Endodermal cell (in vitro differentiated cells): ENCODE data around the gene ARHGAP42. TPM values are rescaled to one million over a fixed set of nuclear protein-coding genes. Genes with fewer than 3 reads are reported as not detected.

Experiments
- DNase-seq: peaks from one replicate; pipeline ENCODE4 v3.0.0-alpha.2; 2017
- H3K27ac ChIP-seq: 2 replicates; pipeline ENCODE4 v1.5.1; 2013; ENCODE audit warnings: mild to moderate bottlenecking, low read depth, low read length, moderate library complexity
- H3K27me3 ChIP-seq: 2 replicates; pipeline ENCODE4 v1.6.1; 2013; ENCODE audit warnings: mild to moderate bottlenecking, low read length, moderate library complexity; ENCODE audit not compliant: insufficient read depth, control insufficient read depth, poor library complexity, severe bottlenecking
- H3K36me3 ChIP-seq: 2 replicates; pipeline ENCODE4 v1.7.0; 2013; ENCODE audit warnings: mild to moderate bottlenecking, low read length, moderate library complexity; ENCODE audit not compliant: control insufficient read depth, insufficient read depth
- H3K4me1 ChIP-seq: one replicate; pipeline ENCODE4 v1.7.0; 2013; ENCODE audit warnings: low read length; ENCODE audit not compliant: control insufficient read depth, insufficient read depth
- H3K4me3 ChIP-seq: 2 replicates; pipeline ENCODE4 v1.5.1; 2013; ENCODE audit warnings: mild to moderate bottlenecking, low read length, moderate library complexity
- H3K9ac ChIP-seq: 2 replicates; pipeline ENCODE4 v1.6.1; 2013; ENCODE audit warnings: mild to moderate bottlenecking, low read length, moderate library complexity; ENCODE audit not compliant: poor library complexity, severe bottlenecking; ENCODE audit errors: extremely low read depth
- H3K9me3 ChIP-seq: 2 replicates; pipeline ENCODE4 v1.6.1; 2013; ENCODE audit warnings: mild to moderate bottlenecking, low read length, moderate library complexity; ENCODE audit not compliant: control insufficient read depth
- H3K27ac Mint-ChIP-seq: 2 replicates; pipeline ENCODE4 v1.8.0; 2020; ENCODE audit warnings: mixed read lengths
- H3K27me3 Mint-ChIP-seq: 2 replicates; pipeline ENCODE4 v1.8.0; 2021; ENCODE audit warnings: mild to moderate bottlenecking, mixed read lengths; ENCODE audit not compliant: insufficient read depth
- H3K36me3 Mint-ChIP-seq: 2 replicates; pipeline ENCODE4 v1.8.0; 2020; ENCODE audit warnings: low read depth, mixed read lengths
- H3K4me1 Mint-ChIP-seq: 2 replicates; pipeline ENCODE4 v1.8.0; 2020; ENCODE audit warnings: mixed read lengths
- H3K4me3 Mint-ChIP-seq: 2 replicates; pipeline ENCODE4 v1.8.0; 2020; ENCODE audit warnings: mild to moderate bottlenecking, moderate library complexity, mixed read lengths
- H3K9me3 Mint-ChIP-seq: 2 replicates; pipeline ENCODE4 v1.8.0; 2020; ENCODE audit warnings: mild to moderate bottlenecking, mixed read lengths
- CTCF ChIP-seq: fragments of 200-600 bp; sonication (generic); conservative IDR thresholded peaks from 2 replicates; pipeline ENCODE4 v1.5.0; 2021; ENCODE audit warnings: antibody characterized with exemption, mild to moderate bottlenecking
- WGBS, 2 experiments: methylation state at CpG; one replicate each; pipeline versions ENCODE4 v1.1.5 to v1.1.7; 2013; ENCODE audit warnings: missing lambda C conversion rate in 2 of 2, mixed read lengths in 1 of 2; ENCODE audit not compliant: insufficient coverage in 1 of 2, insufficient read length in 1 of 2; 5-methylcytosine and 5-hydroxymethylcytosine counted together
- total RNA-seq, 2 donors: library from RNA; stranded (reverse); fragmentation: NEBNext Ultra II Directional in 1 of 2; extraction: Animal tissue kit (Norgen Biotek cat#: 25700) in 1 of 2; gene quantifications; 2 replicates in 1 of 2; 3 replicates in 1 of 2; pipeline ENCODE4 v1.2.1, GENCODE V29; 2021

The ARHGAP42 gene
- total RNA-seq, 2 donors from 2014 or later: 164 to 176 TPM

- no peaks in the 10 kb centered on the region for H3K27me3 Mint-ChIP-seq
- Histone ChIP-seq H3K27ac (no peak overlapping the region), H3K36me3 (no peaks in the 10 kb centered on the region), H3K4me1 (no peaks in the 10 kb centered on the region), H3K27me3 (no peaks in the 10 kb centered on the region), H3K9ac (no peak overlapping the region), H3K9me3 (no peaks in the 10 kb centered on the region), H3K4me3 (no peak overlapping the region)
- no peak overlapping the region for H3K27ac Mint-ChIP-seq
- no peak for DNase-seq
- H3K36me3 Mint-ChIP-seq: no peaks in the 10 kb centered on the region
- H3K9me3 Mint-ChIP-seq: no peaks in the 10 kb centered on the region
- H3K4me1 Mint-ChIP-seq: peaks cover 22% of the 10 kb centered on the region
- no peak for TF ChIP-seq CTCF
- H3K4me3 Mint-ChIP-seq: no peak overlapping the region
- WGBS, 2 experiments: 89 to 97% methylated on average over 1 of the region's 1 CpG
Measured at GRCh38 chr11:100638648-100639047, 48.4 kb upstream of the ARHGAP42 start.

- no peak overlapping the region for H3K4me3 ChIP-seq
- TF ChIP-seq CTCF: no peak
- no peak overlapping the region for H3K4me3 Mint-ChIP-seq
- no peak overlapping the region for H3K9ac ChIP-seq
- H3K4me1 ChIP-seq: no peaks in the 10 kb centered on the region
- no peaks in the 10 kb centered on the region for H3K27me3 Mint-ChIP-seq
- DNase-seq: peak; percentile 53
- H3K4me1 Mint-ChIP-seq: peaks cover 22% of the 10 kb centered on the region
- H3K36me3 Mint-ChIP-seq: no peaks in the 10 kb centered on the region
- 72 to 74% methylated on average over 9 of the region's 9 CpGs for WGBS, 2 experiments
- H3K27ac Mint-ChIP-seq: peak overlapping the region; percentile 76
- no peak overlapping the region for H3K27ac ChIP-seq
- H3K27me3 ChIP-seq: no peaks in the 10 kb centered on the region
- H3K9me3 Mint-ChIP-seq: no peaks in the 10 kb centered on the region
- H3K36me3 ChIP-seq: no peaks in the 10 kb centered on the region
- no peaks in the 10 kb centered on the region for H3K9me3 ChIP-seq
Measured at GRCh38 chr11:100639140-100639539, 47.9 kb upstream of the ARHGAP42 start.

- Mint-ChIP-seq H3K27ac (peak overlapping the region; percentile 9), H3K9me3 (no peaks in the 10 kb centered on the region)
Measured at GRCh38 chr11:100640071-100640470, 47.0 kb upstream of the ARHGAP42 start.

More at GRCh38 chr11:100640071-100640470, 47.0 kb upstream of the ARHGAP42 start:
- Histone ChIP-seq H3K9me3 (no peaks in the 10 kb centered on the region), H3K27ac (no peak overlapping the region), H3K9ac (no peak overlapping the region), H3K36me3 (no peaks in the 10 kb centered on the region), H3K4me3 (no peak overlapping the region), H3K4me1 (no peaks in the 10 kb centered on the region), H3K27me3 (no peaks in the 10 kb centered on the region)
- H3K27me3 Mint-ChIP-seq: no peaks in the 10 kb centered on the region
- H3K4me1 Mint-ChIP-seq: peaks cover 16% of the 10 kb centered on the region
- TF ChIP-seq CTCF: no peak
- DNase-seq: no peak
- WGBS, 2 experiments: 100% methylated on average over 1 of the region's 2 CpGs; no CpG with 5 or more reads in 1 of the 2 experiments
- H3K36me3 Mint-ChIP-seq: no peaks in the 10 kb centered on the region
- H3K4me3 Mint-ChIP-seq: no peak overlapping the region
